ENCODE results near the gene DSC2.

DNA sequence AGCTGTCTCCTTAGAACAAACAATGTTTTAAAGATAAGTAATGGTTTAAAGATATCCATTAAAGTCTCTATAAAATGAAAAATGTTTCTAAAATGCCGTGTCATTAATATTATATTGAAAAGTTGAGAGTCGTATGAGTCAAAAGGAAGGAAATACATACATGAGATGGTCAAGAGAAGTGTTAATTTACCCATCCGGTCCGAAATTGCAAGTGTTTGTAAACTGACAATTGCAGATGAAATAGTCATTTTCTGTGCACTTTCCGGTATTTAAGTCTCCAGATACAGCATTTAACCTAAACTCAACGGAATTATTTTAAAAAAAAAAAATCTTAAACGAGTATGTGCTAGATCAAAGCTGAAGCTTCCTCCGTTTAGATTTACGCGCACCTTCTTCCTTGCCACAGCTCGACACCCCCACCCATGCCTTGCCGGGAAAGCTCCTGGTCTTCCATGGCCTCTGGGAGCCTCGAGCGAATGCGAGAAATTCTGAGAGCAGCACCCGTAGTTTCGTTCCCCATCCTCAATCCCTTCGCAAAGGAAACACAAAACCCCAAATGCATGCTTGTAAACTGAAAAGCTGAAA, 61.4 kb downstream of the DSC2 start:
- no peak for TF ChIP-seq CTCF (IDR thresholded peaks at IDR 0.05)
- TF ChIP-seq POLR2A (IDR thresholded peaks at IDR 0.05): no peak
